ENCODE data around the gene HILPDA.
"Not testable (repeated sequence)": the region's sequence is repeated elsewhere in the genome, so short reads cannot be mapped to it uniquely, and the experiment has no call there.

The HILPDA gene

DNA sequence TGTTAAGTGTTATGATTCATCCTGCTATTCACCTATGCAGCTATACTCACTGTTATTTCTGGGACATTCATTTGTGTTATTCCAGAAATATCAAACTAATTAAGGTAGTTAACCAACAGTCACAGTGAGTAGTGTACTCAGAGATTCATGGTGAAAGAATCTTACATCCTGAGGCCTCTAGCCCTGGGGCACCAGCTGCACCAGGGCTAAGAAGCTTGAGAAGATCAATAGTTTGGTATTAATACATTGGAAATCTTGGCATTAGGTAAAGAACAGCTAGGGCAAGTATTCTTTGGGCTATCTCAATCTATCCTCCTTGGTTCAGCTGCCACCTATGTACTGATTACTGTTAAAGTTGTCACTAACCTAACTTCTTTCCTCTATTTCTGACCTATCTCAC, 11.2 kb downstream of the HILPDA start:
- DNase-seq = not testable (repeated sequence)

DNA sequence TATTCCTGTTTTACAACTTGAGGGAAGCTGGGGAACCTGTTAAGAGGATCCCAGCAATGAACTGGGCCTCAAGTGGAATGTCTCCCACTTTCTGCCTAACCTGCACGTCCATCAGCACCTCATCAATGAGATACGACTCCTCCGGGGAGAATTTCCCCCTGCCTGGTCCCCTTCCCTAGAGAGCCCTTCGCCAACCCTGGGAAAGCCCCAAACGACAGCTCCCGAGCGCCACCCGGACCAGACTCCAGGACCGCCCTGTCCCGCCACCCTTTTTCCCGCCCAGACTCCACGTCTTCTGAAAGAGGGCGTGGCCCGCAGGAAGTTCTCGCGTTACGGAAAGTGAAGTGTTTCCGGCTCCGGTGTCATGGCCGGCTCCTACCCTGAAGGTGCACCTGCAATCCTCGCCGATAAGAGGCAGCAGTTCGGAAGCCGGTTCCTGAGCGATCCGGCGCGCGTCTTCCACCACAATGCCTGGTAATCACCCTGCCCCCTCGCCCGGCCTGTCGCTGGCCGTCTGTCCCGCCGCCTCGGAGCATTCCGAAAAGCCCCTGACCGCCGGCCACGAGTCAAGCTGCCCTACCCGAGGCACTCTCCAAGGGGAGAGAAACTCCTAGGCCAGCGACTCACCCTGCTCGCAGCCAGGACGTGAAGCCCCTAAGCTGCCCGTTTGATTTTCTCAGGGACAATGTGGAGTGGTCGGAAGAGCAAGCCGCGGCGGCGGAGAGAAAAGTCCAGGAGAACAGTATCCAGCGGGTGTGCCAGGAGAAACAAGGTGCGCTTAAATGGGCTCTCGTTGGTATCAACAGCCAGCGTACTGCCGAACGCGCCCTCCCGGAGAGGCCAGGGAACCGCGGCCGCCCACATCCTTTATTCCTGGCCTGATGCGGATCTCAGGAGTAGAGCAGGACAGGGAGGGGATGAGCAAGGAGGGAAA, 21.0 kb downstream of the HILPDA start, which contains the start of gene METTL2B:
Gene METTL2B, plus strand, starts transcription at position 347 of the 934 bp plus-strand sequence. Its CDS starts 18 bp downstream, at position 365.
- DNase-seq = peak; percentile 82

- DNase-seq = not testable (repeated sequence)
Observed at GRCh38 chr7:128477336-128477690, 21.6 kb downstream of the HILPDA start.

GRCh38 chr7:128479082-128479481, 23.4 kb downstream of the HILPDA start:
- not testable (repeated sequence) for DNase-seq

- DNase-seq = not testable (repeated sequence)
Observed at GRCh38 chr7:128488134-128488533, 32.5 kb downstream of the HILPDA start.

DNA sequence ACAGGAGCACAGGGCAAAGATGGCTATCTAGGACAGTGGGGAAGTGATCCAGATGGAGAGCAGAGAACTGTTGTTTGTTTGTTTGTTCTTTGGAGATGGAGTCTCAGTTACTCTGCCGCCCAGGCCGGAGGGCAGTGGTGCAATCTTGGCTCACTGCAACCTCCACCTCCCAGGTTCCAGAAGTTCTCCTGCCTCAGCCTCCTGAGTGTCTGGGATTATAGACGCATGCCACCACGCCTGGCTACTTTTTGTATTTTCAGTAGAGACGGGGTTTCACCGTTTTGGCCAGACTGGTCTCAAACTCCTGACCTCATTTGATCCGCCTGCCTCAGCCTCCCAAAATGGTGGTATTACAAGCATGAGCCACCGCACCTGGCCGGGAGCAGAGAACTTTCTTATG, 41.7 kb downstream of the HILPDA start:
- no peak for DNase-seq

DNA sequence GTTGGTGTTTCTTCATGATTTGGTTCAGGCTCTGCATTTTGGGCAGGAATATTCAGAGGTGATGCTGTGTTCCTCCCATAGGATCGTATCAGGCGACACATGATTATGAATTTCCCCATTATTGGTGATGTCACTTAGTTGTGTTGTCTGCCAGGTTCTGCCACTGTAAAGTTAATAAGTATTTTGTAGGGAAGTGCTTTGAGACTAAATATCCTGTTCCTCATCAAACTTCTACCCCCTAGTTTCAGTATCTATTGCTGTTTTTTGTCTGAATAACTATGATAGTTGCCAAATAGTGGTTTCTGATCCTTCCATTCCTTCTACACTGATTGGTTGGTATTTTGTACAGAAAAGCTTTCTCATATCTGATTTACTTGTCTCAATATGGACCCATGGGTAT, 49.7 kb downstream of the HILPDA start:
- DNase-seq = not testable (repeated sequence)

DNA sequence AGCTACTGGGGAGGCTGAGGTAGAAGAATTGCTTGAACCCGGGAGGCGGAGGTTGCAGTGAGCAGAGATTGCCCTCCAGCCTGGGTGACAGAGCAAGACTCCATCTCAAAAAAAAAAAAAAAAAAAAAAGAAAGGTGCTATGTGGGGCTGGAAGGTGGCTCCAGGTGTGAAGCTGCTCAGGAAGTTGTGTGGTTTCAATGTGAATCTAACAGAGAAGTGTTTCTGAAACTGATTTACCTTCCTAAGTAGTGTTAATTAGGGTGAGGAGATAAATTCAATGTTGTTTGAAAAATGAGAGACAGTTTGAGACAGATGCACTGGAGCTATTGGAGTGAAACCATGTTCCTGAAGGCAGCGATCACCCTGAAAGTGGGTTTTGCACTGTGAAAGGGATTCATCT, 51.1 kb downstream of the HILPDA start:
- not testable (repeated sequence) for DNase-seq

DNA sequence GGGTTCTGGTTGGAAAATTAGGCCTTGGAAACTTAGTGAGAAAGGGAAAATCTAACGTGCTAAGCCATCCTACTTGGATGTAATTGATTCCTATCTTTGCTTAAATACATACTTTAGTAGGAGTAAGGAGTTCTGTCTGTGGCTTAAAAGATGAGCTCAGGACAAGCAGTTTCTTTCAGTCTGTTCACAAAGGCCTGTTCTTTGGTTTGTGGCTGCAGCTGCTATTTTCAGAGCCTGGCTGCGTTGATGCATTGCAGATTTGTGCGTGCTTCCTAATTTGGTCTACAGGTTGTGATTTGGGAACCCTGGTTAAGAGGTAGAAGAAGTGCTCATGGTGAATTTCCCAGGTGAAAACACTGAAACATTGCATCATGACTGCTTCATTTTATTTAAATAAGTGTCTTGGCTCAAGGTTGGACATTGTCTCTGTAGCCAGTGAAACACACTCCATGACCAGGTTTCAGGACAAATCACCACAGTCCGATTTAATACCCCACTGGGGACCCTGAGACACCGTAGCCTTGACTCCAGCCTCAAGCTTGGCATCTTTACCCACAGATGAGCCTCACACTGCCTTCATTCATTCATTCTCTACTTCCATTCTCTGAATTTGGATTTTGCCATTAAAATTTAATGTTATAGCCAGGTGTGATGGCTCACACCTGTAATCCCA, 51.8 kb downstream of the HILPDA start:
- not testable (repeated sequence) for DNase-seq

All from activated CD8-positive, alpha-beta memory T cell treated with anti-CD3 and anti-CD28 coated beads, Interleukin-2, amount 50 U/mL, for 4 hours (primary cell).